ENCODE results near the gene RNF175. TPM values are rescaled to one million over a fixed set of nuclear protein-coding genes. Genes with fewer than 3 reads are reported as not detected.

RNF175 gene
- total RNA-seq, 2 experiments from 2014 or later, result not detected

GRCh38 chr4:153776601-153777000, 16.8 kb upstream of the RNF175 start:
- Mint-ChIP-seq H3K4me3 (no peak overlapping the region), H3K27me3 (peaks cover 28% of the 10 kb centered on the region), H3K27ac (no peak overlapping the region), H3K9me3 (peaks cover 6% of the 10 kb centered on the region), H3K36me3 (ENCODE audit: low read depth) (no peaks in the 10 kb centered on the region), H3K4me1 (ENCODE audit: low read depth) (peaks cover 3% of the 10 kb centered on the region)
- POLR2A ChIA-PET, result no interaction called here
- intact Hi-C loops (cut with micrococcal nuclease), result no loop called here
- ATAC-seq, result no peak
- CTCF ChIA-PET, result interaction anchor here (0.9 to 1.1 kb wide), 2 partner anchors 9 to 26 kb away, joined by 3 to 6 read pairs; no protein-coding TSS in a partner anchor
- TF ChIP-seq CTCF (IDR thresholded peaks at IDR 0.05), result no peak
- no peak for DNase-seq

- intact Hi-C loops (cut with micrococcal nuclease), result no loop called here
- Mint-ChIP-seq H3K27ac (no peak overlapping the region), H3K27me3 (peaks cover 23% of the 10 kb centered on the region)
Measured at GRCh38 chr4:153773236-153773690, 13.4 kb upstream of the RNF175 start.

GRCh38 chr4:153771046-153771445, 11.2 kb upstream of the RNF175 start:
- Mint-ChIP-seq H3K27me3 (peaks cover 19% of the 10 kb centered on the region), H3K36me3 (ENCODE audit: low read depth) (no peaks in the 10 kb centered on the region), H3K4me1 (ENCODE audit: low read depth) (peaks cover 7% of the 10 kb centered on the region), H3K9me3 (peaks cover 4% of the 10 kb centered on the region), H3K27ac (no peak overlapping the region), H3K4me3 (no peak overlapping the region)
- ATAC-seq (no peak), DNase-seq (no peak)
- no peak for TF ChIP-seq CTCF (IDR thresholded peaks at IDR 0.05)
- intact Hi-C loops (cut with micrococcal nuclease), result no loop called here
- ChIA-PET CTCF (no interaction called here), POLR2A (no interaction called here)

More at GRCh38 chr4:153773236-153773690, 13.4 kb upstream of the RNF175 start:
- no peak for DNase-seq
- CTCF ChIA-PET, result no interaction called here
- Mint-ChIP-seq H3K9me3 (peaks cover 6% of the 10 kb centered on the region), H3K4me1 (ENCODE audit: low read depth) (peaks cover 7% of the 10 kb centered on the region), H3K36me3 (ENCODE audit: low read depth) (no peaks in the 10 kb centered on the region), H3K4me3 (no peak overlapping the region)
- POLR2A ChIA-PET, result no interaction called here
- no peak for ATAC-seq
- TF ChIP-seq CTCF (IDR thresholded peaks at IDR 0.05), result no peak

- Mint-ChIP-seq H3K9me3 (peaks cover 6% of the 10 kb centered on the region), H3K4me1 (ENCODE audit: low read depth) (peaks cover 6% of the 10 kb centered on the region), H3K36me3 (ENCODE audit: low read depth) (no peaks in the 10 kb centered on the region), H3K27me3 (peaks cover 14% of the 10 kb centered on the region), H3K4me3 (no peak overlapping the region), H3K27ac (no peak overlapping the region)
- DNase-seq (no peak), ATAC-seq (no peak)
- intact Hi-C loops (cut with micrococcal nuclease), result no loop called here
- POLR2A ChIA-PET, result no interaction called here
- CTCF ChIA-PET, result no interaction called here
- no peak for TF ChIP-seq CTCF (IDR thresholded peaks at IDR 0.05)
Measured at GRCh38 chr4:153766758-153767157, 6.9 kb upstream of the RNF175 start.

- H3K27me3 Mint-ChIP-seq, result peaks cover 13% of the 10 kb centered on the region
- intact Hi-C loops (cut with micrococcal nuclease), result no loop called here
Measured at GRCh38 chr4:153765894-153766293, 6.1 kb upstream of the RNF175 start.

More at GRCh38 chr4:153765894-153766293, 6.1 kb upstream of the RNF175 start:
- Mint-ChIP-seq H3K36me3 (ENCODE audit: low read depth) (no peaks in the 10 kb centered on the region), H3K4me1 (ENCODE audit: low read depth) (peaks cover 2% of the 10 kb centered on the region), H3K9me3 (peaks cover 4% of the 10 kb centered on the region), H3K4me3 (no peak overlapping the region), H3K27ac (no peak overlapping the region)
- ATAC-seq, result no peak
- DNase-seq, result no peak
- TF ChIP-seq CTCF (IDR thresholded peaks at IDR 0.05), result no peak
- ChIA-PET CTCF (interaction anchor here (2.4 kb wide), 1 partner anchor 15 kb away, joined by 9 read pairs; no protein-coding TSS in a partner anchor), POLR2A (no interaction called here)
